Activated naive CD8-positive, alpha-beta T cell treated with anti-CD3 and anti-CD28 coated beads for 36 hours (primary cell): ENCODE measurements around the gene NRSN1. TPM values are rescaled to one million over a fixed set of nuclear protein-coding genes. Genes with fewer than 3 reads are reported as not detected.

Experiments
- DNase-seq: peaks from one replicate; pipeline ENCODE4 v3.0.0; 2021
- H3K27ac Mint-ChIP-seq: one replicate; pipeline ENCODE4 v1.8.0; 2022; ENCODE audit warnings: mild to moderate bottlenecking, moderate library complexity, mixed read lengths
- H3K27me3 Mint-ChIP-seq: one replicate; pipeline ENCODE4 v1.8.0; 2022; ENCODE audit warnings: mild to moderate bottlenecking, mixed read lengths
- H3K36me3 Mint-ChIP-seq: one replicate; pipeline ENCODE4 v1.8.0; 2021; ENCODE audit warnings: mild to moderate bottlenecking, mixed read lengths
- H3K4me1 Mint-ChIP-seq: one replicate; pipeline ENCODE4 v1.8.0; 2021; ENCODE audit warnings: mixed read lengths
- H3K4me3 Mint-ChIP-seq: one replicate; pipeline ENCODE4 v1.8.0; 2022; ENCODE audit warnings: mild to moderate bottlenecking, moderate library complexity, mixed read lengths
- H3K9me3 Mint-ChIP-seq: one replicate; pipeline ENCODE4 v1.8.0; 2022; ENCODE audit warnings: mixed read lengths
- total RNA-seq, 2 experiments: library from RNA; stranded (reverse); gene quantifications; one replicate each; pipeline ENCODE4 v1.2.3, GENCODE V29; 2021

NRSN1 gene
- total RNA-seq, result not detected

GRCh38 chr6:24125980-24126379, at the start of gene NRSN1:
NRSN1 (plus strand) TSS chr6:24126215; CDS start chr6:24134328, 8,113 bp downstream.
- peak; percentile 8 for DNase-seq
- Mint-ChIP-seq H3K4me3 (no peak within 1 kb of the TSS), H3K36me3 (no peaks in the 10 kb centered on the region), H3K27me3 (peaks cover 50% of the 10 kb centered on the region), H3K27ac (no peak within 1 kb of the TSS), H3K9me3 (peaks cover 1% of the 10 kb centered on the region), H3K4me1 (no peaks in the 10 kb centered on the region)

GRCh38 chr6:24078200-24078599, 47.8 kb upstream of the NRSN1 start:
- H3K27ac Mint-ChIP-seq, result no peak overlapping the region

GRCh38 chr6:24079076-24079475, 46.9 kb upstream of the NRSN1 start:
- peaks cover 6% of the 10 kb centered on the region for H3K9me3 Mint-ChIP-seq
- no peaks in the 10 kb centered on the region for H3K4me1 Mint-ChIP-seq
- H3K27ac Mint-ChIP-seq, result no peak overlapping the region
- DNase-seq, result no peak
- H3K36me3 Mint-ChIP-seq, result no peaks in the 10 kb centered on the region
- H3K27me3 Mint-ChIP-seq, result peaks cover 3% of the 10 kb centered on the region
- H3K4me3 Mint-ChIP-seq, result no peak overlapping the region

More at GRCh38 chr6:24078200-24078599, 47.8 kb upstream of the NRSN1 start:
- no peak for DNase-seq
- peaks cover 3% of the 10 kb centered on the region for H3K27me3 Mint-ChIP-seq
- H3K36me3 Mint-ChIP-seq, result no peaks in the 10 kb centered on the region
- no peak overlapping the region for H3K4me3 Mint-ChIP-seq
- H3K9me3 Mint-ChIP-seq, result peaks cover 6% of the 10 kb centered on the region
- H3K4me1 Mint-ChIP-seq, result no peaks in the 10 kb centered on the region

GRCh38 chr6:24080711-24081110, 45.3 kb upstream of the NRSN1 start:
- peaks cover 3% of the 10 kb centered on the region for H3K27me3 Mint-ChIP-seq
- H3K27ac Mint-ChIP-seq, result no peak overlapping the region
- DNase-seq, result no peak
- H3K4me3 Mint-ChIP-seq, result no peak overlapping the region
- H3K36me3 Mint-ChIP-seq, result no peaks in the 10 kb centered on the region
- peaks cover 6% of the 10 kb centered on the region for H3K9me3 Mint-ChIP-seq
- H3K4me1 Mint-ChIP-seq, result no peaks in the 10 kb centered on the region

- no peak overlapping the region for H3K4me3 Mint-ChIP-seq
- no peak overlapping the region for H3K27ac Mint-ChIP-seq
- H3K27me3 Mint-ChIP-seq, result no peaks in the 10 kb centered on the region
Measured at GRCh38 chr6:24089736-24090135, 36.3 kb upstream of the NRSN1 start.

GRCh38 chr6:24092407-24092806, 33.6 kb upstream of the NRSN1 start:
- Mint-ChIP-seq H3K27me3 (peaks cover 5% of the 10 kb centered on the region), H3K9me3 (no peaks in the 10 kb centered on the region), H3K4me1 (no peaks in the 10 kb centered on the region), H3K4me3 (no peak overlapping the region), H3K36me3 (no peaks in the 10 kb centered on the region), H3K27ac (no peak overlapping the region)
- DNase-seq, result no peak

More at GRCh38 chr6:24089736-24090135, 36.3 kb upstream of the NRSN1 start:
- no peaks in the 10 kb centered on the region for H3K4me1 Mint-ChIP-seq
- no peak for DNase-seq
- H3K9me3 Mint-ChIP-seq, result no peaks in the 10 kb centered on the region
- no peaks in the 10 kb centered on the region for H3K36me3 Mint-ChIP-seq

- H3K9me3 Mint-ChIP-seq, result no peaks in the 10 kb centered on the region
- no peak overlapping the region for H3K27ac Mint-ChIP-seq
- no peak overlapping the region for H3K4me3 Mint-ChIP-seq
- peaks cover 5% of the 10 kb centered on the region for H3K27me3 Mint-ChIP-seq
- DNase-seq, result no peak
- no peaks in the 10 kb centered on the region for H3K4me1 Mint-ChIP-seq
- H3K36me3 Mint-ChIP-seq, result no peaks in the 10 kb centered on the region
Measured at GRCh38 chr6:24093381-24093780, 32.6 kb upstream of the NRSN1 start.

- no peaks in the 10 kb centered on the region for H3K4me1 Mint-ChIP-seq
- peaks cover 15% of the 10 kb centered on the region for H3K27me3 Mint-ChIP-seq
- H3K27ac Mint-ChIP-seq, result no peak overlapping the region
- H3K4me3 Mint-ChIP-seq, result no peak overlapping the region
- no peak for DNase-seq
- H3K36me3 Mint-ChIP-seq, result no peaks in the 10 kb centered on the region
- H3K9me3 Mint-ChIP-seq, result no peaks in the 10 kb centered on the region
Measured at GRCh38 chr6:24099181-24099580, 26.8 kb upstream of the NRSN1 start.

- peaks cover 15% of the 10 kb centered on the region for H3K27me3 Mint-ChIP-seq
- H3K36me3 Mint-ChIP-seq, result no peaks in the 10 kb centered on the region
- no peaks in the 10 kb centered on the region for H3K4me1 Mint-ChIP-seq
- H3K4me3 Mint-ChIP-seq, result no peak overlapping the region
- no peak overlapping the region for H3K27ac Mint-ChIP-seq
- no peak for DNase-seq
- no peaks in the 10 kb centered on the region for H3K9me3 Mint-ChIP-seq
Measured at GRCh38 chr6:24100024-24100769, 25.8 kb upstream of the NRSN1 start.

GRCh38 chr6:24100770-24101155, 25.3 kb upstream of the NRSN1 start:
- Mint-ChIP-seq H3K36me3 (no peaks in the 10 kb centered on the region), H3K9me3 (no peaks in the 10 kb centered on the region), H3K4me3 (no peak overlapping the region), H3K27ac (no peak overlapping the region), H3K27me3 (peaks cover 12% of the 10 kb centered on the region), H3K4me1 (no peaks in the 10 kb centered on the region)
- DNase-seq, result no peak

GRCh38 chr6:24105191-24105590, 20.8 kb upstream of the NRSN1 start:
- no peaks in the 10 kb centered on the region for H3K9me3 Mint-ChIP-seq
- H3K36me3 Mint-ChIP-seq, result no peaks in the 10 kb centered on the region
- no peak overlapping the region for H3K27ac Mint-ChIP-seq
- no peaks in the 10 kb centered on the region for H3K4me1 Mint-ChIP-seq
- no peak overlapping the region for H3K4me3 Mint-ChIP-seq
- H3K27me3 Mint-ChIP-seq, result peaks cover 9% of the 10 kb centered on the region
- no peak for DNase-seq

GRCh38 chr6:24106291-24106690, 19.7 kb upstream of the NRSN1 start:
- no peaks in the 10 kb centered on the region for H3K9me3 Mint-ChIP-seq
- no peak overlapping the region for H3K4me3 Mint-ChIP-seq
- H3K27me3 Mint-ChIP-seq, result peaks cover 9% of the 10 kb centered on the region
- DNase-seq, result no peak
- no peaks in the 10 kb centered on the region for H3K36me3 Mint-ChIP-seq
- no peak overlapping the region for H3K27ac Mint-ChIP-seq
- H3K4me1 Mint-ChIP-seq, result no peaks in the 10 kb centered on the region

- H3K27me3 Mint-ChIP-seq, result peaks cover 8% of the 10 kb centered on the region
- no peak overlapping the region for H3K4me3 Mint-ChIP-seq
- no peaks in the 10 kb centered on the region for H3K4me1 Mint-ChIP-seq
- no peaks in the 10 kb centered on the region for H3K36me3 Mint-ChIP-seq
- DNase-seq, result no peak
- H3K9me3 Mint-ChIP-seq, result no peaks in the 10 kb centered on the region
- H3K27ac Mint-ChIP-seq, result no peak overlapping the region
Measured at GRCh38 chr6:24107294-24107693, 18.7 kb upstream of the NRSN1 start.

- H3K36me3 Mint-ChIP-seq, result no peaks in the 10 kb centered on the region
- no peaks in the 10 kb centered on the region for H3K9me3 Mint-ChIP-seq
- DNase-seq, result no peak
- H3K4me3 Mint-ChIP-seq, result no peak overlapping the region
- H3K27ac Mint-ChIP-seq, result no peak overlapping the region
- no peaks in the 10 kb centered on the region for H3K4me1 Mint-ChIP-seq
- H3K27me3 Mint-ChIP-seq, result peaks cover under 1% of the 10 kb centered on the region
Measured at GRCh38 chr6:24108056-24108455, 18.0 kb upstream of the NRSN1 start.

- Mint-ChIP-seq H3K36me3 (no peaks in the 10 kb centered on the region), H3K27me3 (no peaks in the 10 kb centered on the region), H3K9me3 (no peaks in the 10 kb centered on the region), H3K4me3 (no peak overlapping the region), H3K27ac (no peak overlapping the region), H3K4me1 (no peaks in the 10 kb centered on the region)
- DNase-seq, result no peak
Measured at GRCh38 chr6:24110417-24110816, 15.6 kb upstream of the NRSN1 start.

- Mint-ChIP-seq H3K9me3 (no peaks in the 10 kb centered on the region), H3K36me3 (no peaks in the 10 kb centered on the region), H3K4me1 (no peaks in the 10 kb centered on the region), H3K27me3 (no peaks in the 10 kb centered on the region), H3K4me3 (no peak overlapping the region), H3K27ac (no peak overlapping the region)
- no peak for DNase-seq
Measured at GRCh38 chr6:24113891-24114290, 12.1 kb upstream of the NRSN1 start.
